Activated B cell treated with CpG ODN at 0.5 μM for 24 hours (primary cell): ENCODE measurements around the gene CFLAR. TPM values are rescaled to one million over a fixed set of nuclear protein-coding genes. Genes with fewer than 3 reads are reported as not detected.

ENCODE experiments used
- ATAC-seq: fragments of 200-7000 bp; cut with Tn5 transposase; one replicate; pipeline ENCODE4 v1.10.0; 2021; ENCODE audit warnings: low read depth, mild to moderate bottlenecking, moderate library complexity
- CTCF ChIA-PET: fragments of 350-600 bp; sonication (Branson Sonifier 250); formaldehyde crosslinking; loops from one replicate; lab custom pipeline; 2021; ENCODE audit warnings: antibody characterized with exemption; lab: Charles Lee
- POLR2A ChIA-PET: fragments of 350-600 bp; sonication (Branson Sonifier 250); formaldehyde crosslinking; loops from one replicate; lab custom pipeline; 2021; ENCODE audit warnings: antibody characterized with exemption; lab: Charles Lee
- DNase-seq: peaks from one replicate; pipeline ENCODE4 v3.0.0; 2022
- H3K27ac Mint-ChIP-seq: one replicate; pipeline ENCODE4 v1.8.0; 2020; ENCODE audit warnings: mixed read lengths
- H3K27me3 Mint-ChIP-seq: one replicate; pipeline ENCODE4 v1.8.0; 2021; ENCODE audit warnings: mixed read lengths
- H3K36me3 Mint-ChIP-seq: one replicate; pipeline ENCODE4 v1.8.0; 2021; ENCODE audit warnings: low read depth, mixed read lengths
- H3K4me1 Mint-ChIP-seq: one replicate; pipeline ENCODE4 v1.8.0; 2021; ENCODE audit warnings: mixed read lengths
- H3K4me3 Mint-ChIP-seq: one replicate; pipeline ENCODE4 v1.8.0; 2020; ENCODE audit warnings: mild to moderate bottlenecking, mixed read lengths
- H3K9me3 Mint-ChIP-seq: one replicate; pipeline ENCODE4 v1.8.0; 2020; ENCODE audit warnings: mixed read lengths
- intact Hi-C: fragments of 100-400 bp; cut with micrococcal nuclease; formaldehyde crosslinking; loops from one replicate; pipeline ENCODE4 v1.15.1; 2024
- total RNA-seq: library from RNA; stranded (reverse); gene quantifications from 2 replicates; pipeline ENCODE4 v1.2.3, GENCODE V29; 2022
- TF ChIP-seq, protein P1 (sequence below): fragments of 200-600 bp; IDR thresholded peaks from one replicate; pipeline ENCODE4 v1.8.0; 2022; ENCODE audit warnings: antibody characterized with exemption, mild to moderate bottlenecking

The CFLAR gene
- total RNA-seq, 1 donor from 2014 or later: 320 TPM

DNA sequence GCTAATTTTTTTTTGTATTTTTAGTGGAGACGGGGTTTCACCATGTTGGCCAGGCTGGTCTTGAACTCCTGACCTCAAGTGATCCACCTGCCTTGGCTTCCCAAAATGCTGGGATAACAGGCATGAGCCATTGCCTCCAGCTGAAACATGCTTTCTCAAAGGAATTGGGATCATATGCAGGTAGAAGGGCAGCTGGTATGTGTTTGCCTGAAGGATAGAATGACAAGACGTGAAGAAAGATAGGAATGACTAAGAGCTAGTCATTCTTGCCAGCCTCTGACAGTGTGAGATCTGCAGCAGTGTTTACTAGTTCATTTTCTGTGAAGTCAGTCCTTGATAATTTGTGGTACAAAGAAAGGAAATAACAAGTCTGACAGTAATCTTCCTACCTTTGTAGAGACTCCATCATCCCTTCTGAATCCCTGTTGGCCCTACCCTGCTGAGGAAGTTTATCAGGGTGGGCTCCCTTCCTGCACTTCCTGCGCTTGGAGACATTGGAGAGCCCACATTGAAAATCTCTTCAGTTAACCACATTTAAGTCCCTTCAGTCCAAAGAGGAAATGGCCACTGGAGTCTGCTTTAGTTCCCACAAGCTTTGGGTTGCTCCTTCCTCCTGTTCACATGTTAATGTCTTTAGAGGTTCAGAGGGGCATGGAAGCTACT lies 14.7 kb downstream of the CFLAR start:
- Mint-ChIP-seq H3K4me1 (peaks cover 82% of the 10 kb centered on the region), H3K9me3 (no peaks in the 10 kb centered on the region), H3K36me3 (peaks cover 46% of the 10 kb centered on the region), H3K27me3 (no peaks in the 10 kb centered on the region), H3K4me3 (peak overlapping the region; percentile 87), H3K27ac (peak overlapping the region; percentile 92)
- no peak for DNase-seq
- TF ChIP-seq, protein P1, sequence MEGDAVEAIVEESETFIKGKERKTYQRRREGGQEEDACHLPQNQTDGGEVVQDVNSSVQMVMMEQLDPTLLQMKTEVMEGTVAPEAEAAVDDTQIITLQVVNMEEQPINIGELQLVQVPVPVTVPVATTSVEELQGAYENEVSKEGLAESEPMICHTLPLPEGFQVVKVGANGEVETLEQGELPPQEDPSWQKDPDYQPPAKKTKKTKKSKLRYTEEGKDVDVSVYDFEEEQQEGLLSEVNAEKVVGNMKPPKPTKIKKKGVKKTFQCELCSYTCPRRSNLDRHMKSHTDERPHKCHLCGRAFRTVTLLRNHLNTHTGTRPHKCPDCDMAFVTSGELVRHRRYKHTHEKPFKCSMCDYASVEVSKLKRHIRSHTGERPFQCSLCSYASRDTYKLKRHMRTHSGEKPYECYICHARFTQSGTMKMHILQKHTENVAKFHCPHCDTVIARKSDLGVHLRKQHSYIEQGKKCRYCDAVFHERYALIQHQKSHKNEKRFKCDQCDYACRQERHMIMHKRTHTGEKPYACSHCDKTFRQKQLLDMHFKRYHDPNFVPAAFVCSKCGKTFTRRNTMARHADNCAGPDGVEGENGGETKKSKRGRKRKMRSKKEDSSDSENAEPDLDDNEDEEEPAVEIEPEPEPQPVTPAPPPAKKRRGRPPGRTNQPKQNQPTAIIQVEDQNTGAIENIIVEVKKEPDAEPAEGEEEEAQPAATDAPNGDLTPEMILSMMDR: no peak
- no peak for ATAC-seq
- CTCF ChIA-PET: interaction anchor here (0.9 to 3.9 kb wide), 4 partner anchors 10 to 101 kb away, joined by 3 to 24 read pairs (median 6); no protein-coding TSS in a partner anchor
- intact Hi-C loops: loop anchor here (5.0 kb wide), 1 partner anchor 1137 kb away; the partner anchor contains the start of gene NOP58
- POLR2A ChIA-PET: interaction anchor here (0.6 to 4.4 kb wide), 8 partner anchors 25 to 1483 kb away, joined by 3 to 37 read pairs (median 4); partner anchors contain the start of genes CLK1, NIF3L1 and PPIL3

DNA sequence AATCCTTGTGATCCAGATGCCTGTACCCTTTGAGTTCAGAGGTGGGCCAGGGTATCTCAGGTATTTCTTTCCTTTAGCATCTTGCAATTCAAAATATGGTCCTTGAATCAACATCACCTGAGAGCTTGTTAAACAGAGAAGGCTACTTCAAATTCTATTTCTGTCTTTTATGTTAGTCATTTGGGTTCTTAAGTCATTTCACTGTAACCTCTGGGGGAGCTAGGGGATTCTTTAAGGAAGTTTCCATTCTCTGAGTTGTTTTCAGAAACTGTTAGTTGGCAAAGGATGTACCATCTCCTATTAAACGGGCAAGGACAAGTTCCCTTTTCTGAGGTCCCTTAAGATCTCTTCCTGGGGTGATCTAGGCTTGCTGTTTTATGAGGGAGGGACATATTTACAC lies 16.6 kb downstream of the CFLAR start:
- H3K27me3 Mint-ChIP-seq: no peaks in the 10 kb centered on the region

GRCh38 chr2:201135386-201135785 lies 19.4 kb downstream of the CFLAR start:
- Mint-ChIP-seq H3K9me3 (no peaks in the 10 kb centered on the region), H3K36me3 (peaks cover 81% of the 10 kb centered on the region), H3K4me3 (peak overlapping the region; percentile 39), H3K4me1 (peaks cover 70% of the 10 kb centered on the region), H3K27me3 (no peaks in the 10 kb centered on the region), H3K27ac (peak overlapping the region; percentile 67)
- DNase-seq (no peak), ATAC-seq (peak; percentile 15)
- TF ChIP-seq, protein P1: no peak
- ChIA-PET POLR2A (interaction anchor here (0.5 to 1.4 kb wide), 4 partner anchors 9 to 33 kb away, joined by 3 to 8 read pairs (median 4); no protein-coding TSS in a partner anchor), CTCF (interaction anchor here (1.0 to 2.3 kb wide), 3 partner anchors 10 to 56 kb away, joined by 3 to 9 read pairs (median 3); no protein-coding TSS in a partner anchor)
- intact Hi-C loops: loop anchor here (1.0 kb wide), 1 partner anchor 8 kb away; no protein-coding TSS in a partner anchor

More for the DNA sequence above, 16.6 kb downstream of the CFLAR start:
- Mint-ChIP-seq H3K36me3 (peaks cover 62% of the 10 kb centered on the region), H3K4me3 (peak overlapping the region; percentile 87), H3K9me3 (no peaks in the 10 kb centered on the region), H3K27ac (peak overlapping the region; percentile 92), H3K4me1 (peaks cover 76% of the 10 kb centered on the region)
- ATAC-seq (peak; percentile 57), DNase-seq (no peak)
- CTCF ChIA-PET: interaction anchor here (0.6 to 3.9 kb wide), 5 partner anchors 12 to 100 kb away, joined by 3 to 24 read pairs (median 5); no protein-coding TSS in a partner anchor
- intact Hi-C loops: loop anchor here (1.0 to 5.0 kb wide), 3 partner anchors 14 to 1135 kb away; partner anchors contain the start of gene NOP58
- POLR2A ChIA-PET: interaction anchor here (1.0 to 4.4 kb wide), 10 partner anchors 11 to 268 kb away, joined by 3 to 37 read pairs (median 4); partner anchors contain the start of genes CASP10, CLK1, NIF3L1 and PPIL3
- TF ChIP-seq, protein P1: no peak

DNA sequence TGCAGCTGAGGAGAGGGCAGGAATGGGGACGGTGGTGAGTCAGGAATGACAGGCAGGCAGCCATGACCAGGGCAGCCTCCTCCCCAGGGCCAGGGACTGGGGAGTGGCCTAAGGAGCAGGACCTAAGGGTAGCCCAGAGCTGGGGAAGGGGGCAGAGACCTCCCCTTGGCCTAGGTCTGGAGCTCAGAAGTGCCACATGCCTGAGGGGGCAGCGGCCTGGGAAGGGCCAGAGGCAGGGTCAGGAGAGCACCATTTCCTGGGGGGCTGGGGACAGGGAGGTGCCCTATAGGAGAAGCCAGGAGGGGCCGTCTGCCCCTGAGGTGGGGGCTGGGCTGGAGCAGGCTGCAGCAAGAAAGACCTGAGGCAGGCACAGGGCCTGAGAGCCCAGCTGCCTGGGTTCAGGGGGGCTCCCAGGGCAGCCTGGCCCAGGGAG lies 20.9 kb downstream of the CFLAR start:
- no peak for DNase-seq
- no peaks in the 10 kb centered on the region for H3K9me3 Mint-ChIP-seq
- intact Hi-C loops: no loop called here
- H3K4me3 Mint-ChIP-seq: no peak overlapping the region
- no peak for ATAC-seq
- TF ChIP-seq, protein P1: no peak
- H3K4me1 Mint-ChIP-seq: peaks cover 55% of the 10 kb centered on the region
- peaks cover 81% of the 10 kb centered on the region for H3K36me3 Mint-ChIP-seq
- H3K27ac Mint-ChIP-seq: peak overlapping the region; percentile 41
- ChIA-PET CTCF (no interaction called here), POLR2A (interaction anchor here (1.9 kb wide), 1 partner anchor 14 kb away, joined by 6 read pairs; no protein-coding TSS in a partner anchor)
- H3K27me3 Mint-ChIP-seq: no peaks in the 10 kb centered on the region
